AG20443 (cell line): ENCODE data around the gene TBC1D9B.

Experiments used
- DNase-seq: peaks from one replicate; pipeline ENCODE4 v3.0.0; 2012; ENCODE audit warnings: low spot score, mixed read lengths

Gene TBC1D9B

DNA sequence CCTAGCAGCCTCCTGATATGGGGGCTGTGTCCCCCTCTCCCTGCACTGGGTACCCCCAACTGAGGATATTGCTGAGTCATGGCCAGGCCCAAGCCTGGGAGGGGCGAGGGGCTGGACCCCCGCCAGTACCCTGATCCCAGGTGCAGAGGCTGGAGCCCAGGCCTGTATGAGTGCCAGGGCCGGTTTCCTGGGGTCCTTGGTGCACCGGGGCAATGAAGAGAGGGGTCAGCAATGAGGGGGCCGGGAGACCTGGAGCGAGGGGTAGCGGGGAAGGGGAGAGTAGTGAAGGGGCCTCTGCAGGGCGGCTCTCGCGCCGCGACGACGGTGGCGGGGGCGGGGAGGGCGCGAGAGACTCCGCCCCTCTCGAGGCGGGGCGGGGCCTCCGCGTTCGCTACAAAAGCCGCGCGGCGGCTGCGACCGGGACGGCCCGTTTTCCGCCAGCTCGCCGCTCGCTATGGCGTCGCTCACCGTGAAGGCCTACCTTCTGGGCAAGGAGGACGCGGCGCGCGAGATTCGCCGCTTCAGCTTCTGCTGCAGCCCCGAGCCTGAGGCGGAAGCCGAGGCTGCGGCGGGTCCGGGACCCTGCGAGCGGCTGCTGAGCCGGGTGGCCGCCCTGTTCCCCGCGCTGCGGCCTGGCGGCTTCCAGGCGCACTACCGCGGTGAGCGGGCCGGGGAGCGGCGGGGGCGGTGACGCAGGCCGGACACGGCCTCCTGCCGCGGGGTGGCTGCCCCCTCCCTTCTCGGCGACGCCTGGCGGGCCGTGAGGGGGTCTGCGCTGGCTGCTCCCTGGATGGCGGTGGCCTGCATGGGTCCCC lies 87.0 kb downstream of the TBC1D9B start, which contains the start of gene SQSTM1:
Gene SQSTM1 (plus strand): TSS at position 423 of the 815 bp plus-strand sequence. CDS start 32 bp downstream, at position 455.
- peak; percentile 95 for DNase-seq

DNA sequence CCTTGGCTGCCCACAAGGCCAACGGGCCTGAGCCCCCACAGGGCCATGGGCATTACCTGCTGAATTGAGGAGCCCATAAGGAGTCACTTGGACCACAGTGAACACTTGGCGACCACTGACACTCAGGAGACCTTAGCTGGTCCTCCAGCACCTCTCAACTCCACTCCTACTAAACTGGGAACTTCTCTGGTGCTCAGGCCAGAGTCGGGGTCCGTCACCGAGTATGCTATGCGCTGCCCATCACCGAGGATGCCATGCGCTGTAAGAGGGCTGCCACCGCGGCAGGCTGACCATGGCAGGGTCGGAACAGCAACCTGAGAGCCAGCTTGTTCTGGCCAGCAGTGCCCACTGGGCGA lies 87.6 kb downstream of the TBC1D9B start:
- DNase-seq: no peak

DNA sequence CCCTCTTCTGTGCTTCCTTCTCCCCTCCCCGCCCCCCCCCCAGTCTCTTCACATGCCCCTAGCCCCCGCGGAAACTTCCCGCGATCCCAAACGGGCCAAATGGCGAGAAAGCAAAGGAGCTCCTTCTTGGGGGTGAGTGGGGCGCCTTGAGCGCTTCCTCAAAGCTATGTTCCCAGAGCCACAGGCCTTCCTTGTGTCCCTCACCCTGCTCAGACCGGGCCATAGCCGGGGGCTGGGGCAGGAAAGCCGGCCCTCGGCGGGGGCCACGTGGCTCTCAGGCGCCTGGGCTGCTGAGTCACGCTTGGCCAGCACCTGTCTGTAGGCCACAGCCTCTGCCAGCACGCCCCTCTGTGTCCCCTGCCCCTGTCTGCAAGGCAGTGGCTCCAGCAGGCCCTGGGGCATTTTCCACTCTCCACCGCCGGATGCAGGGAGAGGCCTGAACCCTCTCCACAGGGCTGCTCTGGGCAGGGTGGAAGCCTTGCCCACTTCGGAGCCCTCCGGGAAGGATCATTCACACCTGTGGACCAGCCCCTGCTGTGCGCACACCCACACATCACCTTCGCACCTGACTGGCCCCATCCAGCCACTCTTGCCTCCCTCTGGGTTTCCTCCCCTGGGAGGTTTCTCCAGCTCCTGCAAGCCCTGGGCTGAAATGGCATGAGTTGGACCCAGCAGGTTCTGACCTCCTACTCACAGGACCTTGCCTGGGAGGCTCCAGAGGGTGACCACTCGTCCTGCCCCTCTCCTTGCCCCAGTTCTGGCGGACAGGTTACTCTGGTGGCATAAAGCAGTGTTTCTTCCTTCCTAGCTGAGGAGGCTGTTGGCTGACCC lies 88.2 kb downstream of the TBC1D9B start:
- DNase-seq: peak; percentile 59

DNA sequence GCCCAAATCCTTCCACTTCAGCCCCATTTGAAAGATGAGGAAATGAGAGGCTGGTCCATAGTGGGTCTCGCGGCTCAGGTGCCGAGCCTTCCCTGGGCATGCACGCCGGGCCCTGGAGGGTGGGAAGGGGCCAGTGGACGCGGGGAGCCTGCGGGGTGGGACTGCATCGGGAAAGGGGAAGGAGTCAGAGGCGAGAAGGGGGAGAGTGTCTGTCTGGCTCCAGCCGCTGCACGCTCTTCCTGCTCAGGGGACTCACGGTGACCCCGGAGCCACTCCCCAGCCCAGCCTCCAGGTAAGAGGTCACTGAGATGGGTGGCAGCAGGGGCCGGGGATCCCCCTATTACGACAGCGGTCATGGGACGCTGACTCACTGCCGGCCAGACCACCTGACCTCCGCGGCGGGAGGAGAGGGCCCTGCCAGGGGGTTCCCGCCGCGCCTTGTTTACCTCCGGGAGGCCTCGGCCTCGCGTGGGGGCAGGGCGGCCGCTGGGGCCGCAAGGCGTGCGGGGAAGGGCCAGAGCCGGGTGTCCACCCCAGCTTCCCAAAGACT lies 88.9 kb downstream of the TBC1D9B start:
- DNase-seq: peak; percentile 92

DNA sequence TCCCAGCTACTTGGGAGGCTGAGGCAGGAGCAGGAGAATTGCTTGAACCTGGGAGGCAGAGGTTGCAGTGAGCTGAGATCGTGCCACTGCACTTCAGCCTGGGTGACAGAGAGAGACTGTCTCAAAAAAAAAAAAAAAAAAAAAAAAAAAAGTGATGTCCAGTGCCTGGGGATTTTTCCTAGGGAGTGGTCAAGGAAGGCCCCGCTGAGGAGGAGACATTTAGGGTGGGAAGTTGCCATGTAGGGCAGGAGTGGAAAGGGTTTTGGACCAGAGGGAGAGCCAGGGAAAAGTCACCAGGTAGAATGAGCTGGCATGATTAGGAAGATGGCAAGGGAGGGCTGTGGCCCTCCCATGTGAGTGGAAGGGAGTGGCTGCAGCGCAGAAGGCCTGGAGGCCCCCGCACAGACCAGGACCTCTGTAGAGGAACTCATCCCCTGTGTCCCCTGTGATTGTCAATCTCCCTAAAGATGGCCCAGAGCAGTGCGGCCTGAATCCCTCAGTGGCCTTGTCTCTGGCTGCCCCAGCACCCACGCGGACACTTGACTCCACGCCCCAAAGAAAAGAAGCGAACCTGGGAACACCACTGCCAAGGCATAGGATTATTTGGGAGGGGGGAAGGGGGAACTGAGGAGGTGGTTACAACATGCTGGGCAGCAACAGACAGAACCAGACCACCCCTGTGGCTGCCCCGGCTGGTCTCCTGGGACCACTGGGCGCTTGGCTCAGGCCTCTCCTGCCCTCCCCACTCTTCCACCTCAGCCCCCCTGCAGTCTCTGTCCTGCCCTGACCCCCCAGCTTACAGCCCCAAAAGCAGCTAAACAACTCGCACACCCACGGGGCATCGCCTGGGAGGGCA lies 89.6 kb downstream of the TBC1D9B start:
- no peak for DNase-seq

DNA sequence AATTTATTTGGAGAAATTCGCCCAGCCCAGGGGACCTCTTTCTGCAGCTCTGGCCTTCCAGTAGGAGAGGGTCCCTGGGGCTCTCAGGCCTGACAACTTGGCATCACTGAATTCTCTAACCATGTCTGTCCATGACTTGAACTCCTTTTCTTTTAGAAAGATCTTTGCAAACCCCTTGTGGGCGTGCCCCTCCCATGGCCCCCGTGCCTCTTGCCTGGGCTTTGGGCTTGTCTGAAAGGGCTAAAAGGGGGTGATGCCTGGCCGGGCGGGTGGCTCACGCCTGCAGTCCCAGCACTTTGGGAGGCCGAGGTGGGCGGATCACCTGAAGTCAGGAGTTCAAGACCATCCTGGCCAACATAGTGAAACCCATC lies 90.2 kb downstream of the TBC1D9B start:
- no peak for DNase-seq

DNA sequence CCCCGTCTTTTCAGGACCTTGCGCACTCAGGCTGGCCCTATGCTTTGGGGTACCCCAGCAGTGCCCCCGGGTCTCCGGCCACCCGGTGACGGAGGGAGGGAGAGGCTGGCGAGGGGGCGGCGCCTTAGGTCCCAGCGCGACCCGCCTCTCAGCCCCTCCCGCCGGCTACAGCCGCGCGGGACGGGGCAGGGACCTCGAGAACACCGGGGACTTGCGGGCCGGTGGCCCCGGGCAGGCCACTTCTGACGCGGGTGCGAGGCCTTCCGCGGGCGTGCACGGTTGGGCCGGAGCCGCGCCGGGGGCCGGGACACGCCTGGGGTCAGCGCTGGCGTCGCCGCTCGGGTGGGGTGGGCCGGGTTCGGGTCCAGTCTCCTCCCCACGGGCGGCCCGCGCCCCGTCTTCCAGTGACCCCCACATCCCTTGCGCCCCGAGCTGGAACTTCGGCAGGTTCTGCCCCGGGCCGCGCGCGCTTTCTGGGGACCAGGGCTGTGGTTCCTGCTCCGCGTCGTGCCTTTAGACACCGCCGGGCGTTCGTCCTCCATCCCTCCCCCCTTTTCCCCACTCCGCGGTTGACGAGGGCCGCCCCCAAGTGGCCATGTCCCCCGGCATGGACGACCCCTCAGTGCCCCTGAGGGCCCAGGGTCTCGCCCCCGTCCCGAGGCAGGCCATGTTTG lies 90.8 kb downstream of the TBC1D9B start:
- DNase-seq: no peak

DNA sequence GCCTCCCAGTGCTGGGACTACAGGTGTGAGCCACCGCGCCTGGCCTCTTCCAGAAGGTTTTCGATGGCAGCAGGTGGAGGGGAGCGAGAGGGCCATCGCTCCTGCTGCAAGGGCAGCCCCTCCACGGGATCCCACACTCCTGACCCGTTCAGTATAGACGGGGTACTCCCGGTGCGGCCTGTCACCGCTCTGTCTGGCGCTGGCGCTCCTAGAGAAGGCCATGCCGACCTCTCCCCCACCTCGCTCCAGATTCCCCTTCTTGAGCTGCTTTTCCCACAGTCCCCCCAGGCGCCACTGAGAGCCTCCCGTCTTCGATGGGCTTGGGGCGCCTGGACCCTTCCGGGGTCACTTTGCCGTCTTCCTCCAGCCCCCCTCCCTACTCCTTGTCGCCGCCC lies 91.3 kb downstream of the TBC1D9B start:
- DNase-seq: no peak

DNA sequence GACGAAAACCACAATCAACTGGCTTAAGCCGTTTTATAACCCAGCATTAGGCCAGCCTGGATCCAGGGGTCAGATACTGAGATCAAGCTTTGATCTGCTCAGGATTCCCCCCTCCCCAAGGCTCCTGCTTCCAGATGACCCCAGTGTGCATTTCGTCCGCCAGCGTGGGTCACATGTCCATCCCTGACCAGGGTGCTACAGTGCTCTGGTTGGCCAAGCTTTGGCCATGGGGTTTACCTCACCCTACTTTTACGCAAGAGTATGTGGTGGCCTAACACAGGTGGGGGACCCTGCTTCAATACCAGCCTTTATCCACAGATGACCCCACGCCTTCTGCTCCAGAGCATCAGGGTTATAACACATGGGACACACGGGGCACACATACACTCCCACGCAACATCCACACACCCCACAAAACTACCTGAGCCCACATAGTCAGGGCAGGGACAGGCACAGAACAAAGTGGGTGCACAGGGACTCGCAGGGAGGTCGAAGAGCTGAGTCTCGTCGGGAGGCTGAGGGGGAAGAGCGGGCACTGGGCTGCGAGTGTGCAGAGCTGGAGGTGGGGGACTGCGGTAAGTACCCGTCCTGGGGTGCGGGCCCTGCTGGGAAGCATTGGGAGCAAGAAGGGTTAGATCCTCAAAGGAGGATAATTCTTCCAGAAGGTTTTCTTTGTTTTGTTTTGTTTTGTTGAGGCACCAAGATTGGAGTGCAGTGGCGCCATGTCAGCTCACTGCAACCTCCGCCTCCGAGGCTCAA lies 92.0 kb downstream of the TBC1D9B start:
- DNase-seq: no peak

DNA sequence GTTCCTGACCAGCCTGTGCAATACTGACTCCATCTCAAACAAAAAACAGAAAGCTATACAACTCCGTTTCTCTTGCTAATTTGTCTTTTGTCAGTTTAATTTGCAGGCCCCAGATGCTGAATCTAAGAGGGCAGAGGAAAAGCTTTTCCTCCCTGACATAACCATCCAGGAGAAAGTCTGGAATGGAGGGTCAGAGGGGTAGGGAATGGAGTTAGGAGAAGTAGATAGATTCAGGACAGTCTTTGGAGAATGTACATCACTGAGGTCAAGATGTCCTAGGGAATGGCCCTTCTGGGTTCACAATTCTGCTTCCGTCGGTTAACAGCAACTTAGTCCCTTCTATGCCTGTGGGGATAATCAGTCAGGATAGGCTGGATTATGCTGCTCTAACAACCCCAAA lies 93.6 kb downstream of the TBC1D9B start:
- no peak for DNase-seq

DNA sequence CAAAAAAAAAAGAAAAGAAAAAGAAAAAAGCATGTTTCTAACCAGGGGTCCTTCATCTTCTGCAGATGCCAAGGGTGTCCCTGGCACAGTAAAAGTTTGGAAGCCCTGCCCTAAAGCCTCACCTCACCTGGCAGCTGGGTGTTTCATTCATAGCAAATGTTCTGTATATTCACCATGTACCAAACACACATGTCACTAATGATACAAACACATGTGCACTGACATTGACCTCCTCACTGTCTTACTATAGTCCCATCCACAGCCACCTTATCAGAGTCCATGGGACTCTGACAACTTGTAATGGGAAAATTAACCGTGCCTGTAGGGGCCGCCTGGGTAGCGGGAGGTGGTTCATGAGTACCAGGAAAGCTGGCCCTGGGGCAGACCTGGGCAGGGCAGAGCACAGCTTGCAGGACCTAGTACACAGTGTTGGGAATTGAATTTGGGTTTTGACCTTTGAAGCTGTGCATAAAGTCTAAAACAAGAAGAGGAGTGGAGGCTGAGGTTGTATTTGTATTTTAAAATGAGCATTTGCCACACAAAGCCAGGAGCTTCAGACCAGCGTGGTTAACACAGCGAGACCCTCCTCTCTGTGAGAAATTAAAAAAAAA lies 94.6 kb downstream of the TBC1D9B start:
- no peak for DNase-seq

DNA sequence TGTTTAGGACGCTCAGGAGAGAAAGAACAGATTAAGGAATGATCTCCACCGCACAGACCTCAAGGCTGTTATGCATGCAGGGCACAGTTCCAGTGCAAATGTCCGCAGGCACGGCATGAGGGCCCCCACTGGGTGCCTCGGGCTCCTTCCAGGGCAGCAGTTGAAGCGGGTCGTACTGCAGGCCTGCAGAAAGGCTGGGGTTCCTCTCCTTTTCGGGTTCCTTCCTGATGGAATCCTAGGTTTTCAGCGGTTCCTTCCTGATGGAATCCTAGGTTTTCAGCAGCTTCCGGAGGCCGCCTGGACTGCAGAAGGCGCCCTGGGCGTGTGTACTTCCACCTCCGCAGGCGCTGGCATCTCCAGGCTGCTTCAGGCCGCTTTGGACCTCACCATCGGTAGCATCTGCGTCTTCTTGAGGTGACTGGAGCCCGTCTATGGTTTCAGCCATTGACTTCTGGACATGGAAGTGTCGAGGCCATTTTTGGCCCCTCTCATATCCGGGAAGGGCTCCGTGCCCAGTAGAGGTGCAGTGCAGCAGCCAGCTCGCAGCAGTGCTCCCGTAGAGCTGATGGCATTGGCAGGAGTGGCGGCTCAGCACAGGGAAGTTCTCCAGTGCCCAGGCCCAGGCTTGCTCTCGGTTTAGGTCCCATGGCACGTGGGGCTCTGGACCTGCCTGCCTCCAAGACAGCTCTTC lies 95.4 kb downstream of the TBC1D9B start:
- no peak for DNase-seq
